Omental fat pad (tissue), 4 donors: ENCODE results near the gene DLX3. TPM values are rescaled to one million over a fixed set of nuclear protein-coding genes. Genes with fewer than 3 reads are reported as not detected.

Source experiments
- ATAC-seq: fragments of 150-250 bp; one replicate; pipeline ENCODE4 v1.9.1; 2016; ENCODE audit warnings: mild to moderate bottlenecking, moderate library complexity; ENCODE audit not compliant: low FRiP score
- DNase-seq: peaks from one replicate; pipeline ENCODE4 v3.0.0-alpha.2; 2019; ENCODE audit warnings: low spot score
- total RNA-seq, 4 donors: library from RNA; depleted of rRNA; stranded (reverse); fragments of >200 nt; gene quantifications; one replicate each; pipeline ENCODE4 v1.1.0, GENCODE V29; 2016
- TF ChIP-seq, protein P1 (sequence below), 3 donors: fragments of 450-650 bp; IDR thresholded peaks; one replicate each; pipeline ENCODE4 v1.5.1; 2016 to 2017; ENCODE audit warnings: antibody characterized with exemption in 3 of 3, mild to moderate bottlenecking in 3 of 3, moderate library complexity in 2 of 3

The DLX3 gene
- total RNA-seq, 4 donors from 2014 or later: 0.28 TPM; not detected in 3

DNA sequence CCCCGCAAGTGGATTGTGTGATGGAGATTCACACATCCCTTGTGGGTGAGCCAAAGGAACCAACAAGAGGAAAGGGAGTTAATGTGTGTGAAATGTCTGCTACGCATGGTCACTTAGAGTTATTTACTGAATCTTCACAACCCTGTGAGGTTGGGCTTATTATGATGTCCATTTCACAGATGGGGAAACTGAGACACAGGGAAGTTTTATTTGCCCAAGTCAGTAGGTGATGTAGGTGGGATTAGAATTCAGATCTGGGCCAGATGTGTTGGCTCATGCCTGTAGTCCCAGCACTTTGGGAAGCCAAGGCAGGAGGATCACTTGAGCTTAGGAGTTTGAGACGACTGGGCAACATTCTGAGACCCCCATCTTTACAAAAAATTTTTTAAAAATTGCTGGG is 37.7 kb downstream of the DLX3 start:
- TF ChIP-seq, protein P1, sequence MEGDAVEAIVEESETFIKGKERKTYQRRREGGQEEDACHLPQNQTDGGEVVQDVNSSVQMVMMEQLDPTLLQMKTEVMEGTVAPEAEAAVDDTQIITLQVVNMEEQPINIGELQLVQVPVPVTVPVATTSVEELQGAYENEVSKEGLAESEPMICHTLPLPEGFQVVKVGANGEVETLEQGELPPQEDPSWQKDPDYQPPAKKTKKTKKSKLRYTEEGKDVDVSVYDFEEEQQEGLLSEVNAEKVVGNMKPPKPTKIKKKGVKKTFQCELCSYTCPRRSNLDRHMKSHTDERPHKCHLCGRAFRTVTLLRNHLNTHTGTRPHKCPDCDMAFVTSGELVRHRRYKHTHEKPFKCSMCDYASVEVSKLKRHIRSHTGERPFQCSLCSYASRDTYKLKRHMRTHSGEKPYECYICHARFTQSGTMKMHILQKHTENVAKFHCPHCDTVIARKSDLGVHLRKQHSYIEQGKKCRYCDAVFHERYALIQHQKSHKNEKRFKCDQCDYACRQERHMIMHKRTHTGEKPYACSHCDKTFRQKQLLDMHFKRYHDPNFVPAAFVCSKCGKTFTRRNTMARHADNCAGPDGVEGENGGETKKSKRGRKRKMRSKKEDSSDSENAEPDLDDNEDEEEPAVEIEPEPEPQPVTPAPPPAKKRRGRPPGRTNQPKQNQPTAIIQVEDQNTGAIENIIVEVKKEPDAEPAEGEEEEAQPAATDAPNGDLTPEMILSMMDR (IDR thresholded peaks at IDR 0.05): no peak
- no peak for DNase-seq
- ATAC-seq: no peak

DNA sequence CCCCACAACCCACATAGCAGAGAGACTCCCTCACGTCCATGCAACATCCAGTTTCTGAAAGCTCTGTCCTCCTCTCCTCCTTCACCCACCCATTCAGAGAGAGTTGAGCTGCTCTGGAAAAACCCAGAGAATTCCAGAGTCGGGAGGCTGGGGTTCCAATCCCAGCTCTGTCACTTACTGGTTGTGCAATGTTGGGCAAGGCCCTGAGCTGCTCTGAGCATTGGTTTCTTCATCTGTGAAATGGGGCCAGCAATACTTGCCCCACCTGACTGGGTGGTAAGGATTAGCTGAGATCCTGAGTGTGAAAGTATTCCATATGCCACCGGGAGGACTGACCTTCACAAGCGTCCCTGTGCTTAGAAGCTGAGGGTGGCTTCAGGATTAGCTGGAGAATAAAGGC is 38.2 kb downstream of the DLX3 start:
- TF ChIP-seq, protein P1 (IDR thresholded peaks at IDR 0.05): no peak

DNA sequence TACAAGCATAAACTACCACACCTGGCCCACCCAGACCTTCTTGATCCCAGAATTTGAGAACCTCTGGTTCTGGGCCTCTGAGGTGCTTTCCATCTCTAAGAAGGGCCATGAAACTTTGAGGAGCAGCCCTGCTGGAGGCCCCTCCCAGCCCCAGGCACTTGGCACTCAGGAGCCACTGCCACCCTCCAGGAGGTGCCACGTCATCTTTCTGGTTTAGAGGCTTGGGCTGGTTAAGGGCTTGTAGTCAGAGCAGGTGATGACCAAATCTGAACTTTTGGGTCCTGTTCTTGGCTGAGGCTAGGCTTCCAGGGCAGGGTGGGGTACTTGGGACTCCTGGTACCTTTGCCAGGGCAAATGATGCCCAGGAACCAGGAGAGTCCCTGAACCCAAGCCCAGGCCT is 39.9 kb downstream of the DLX3 start:
- ATAC-seq (no peak), DNase-seq (no peak)
- TF ChIP-seq, protein P1 (IDR thresholded peaks at IDR 0.05): no peak

More for the DNA sequence above, 38.2 kb downstream of the DLX3 start:
- no peak for ATAC-seq
- no peak for DNase-seq

DNA sequence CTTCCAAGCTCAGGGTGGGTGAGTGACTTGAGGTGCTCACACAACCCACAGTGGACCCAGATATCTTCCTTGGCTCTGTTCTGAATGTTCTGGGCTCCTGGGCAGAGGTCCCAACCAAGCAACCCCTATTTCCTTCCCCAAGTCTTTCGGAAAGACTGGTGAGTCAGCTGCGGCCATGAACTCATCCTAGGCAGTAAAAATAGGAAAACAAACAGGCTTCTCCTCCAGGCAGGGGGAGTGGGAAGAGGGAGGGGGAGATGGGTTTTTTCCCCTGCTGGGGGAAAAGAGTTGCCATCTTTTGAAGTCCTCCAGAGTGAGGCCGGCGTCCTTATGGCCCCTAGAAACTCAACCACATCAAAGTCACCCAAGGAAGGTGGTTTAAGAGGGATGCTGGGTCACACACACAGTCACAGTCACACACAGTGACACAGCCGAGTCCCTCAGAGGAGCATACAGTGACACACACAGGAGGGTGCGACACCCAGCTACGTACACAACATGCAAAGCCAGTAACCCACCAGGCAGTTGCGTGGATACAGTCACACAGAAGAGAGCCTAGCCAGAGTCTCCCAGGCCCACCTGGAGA is 42.0 kb downstream of the DLX3 start:
- TF ChIP-seq, protein P1 (IDR thresholded peaks at IDR 0.05): no peak
- no peak for ATAC-seq
- no peak for DNase-seq

DNA sequence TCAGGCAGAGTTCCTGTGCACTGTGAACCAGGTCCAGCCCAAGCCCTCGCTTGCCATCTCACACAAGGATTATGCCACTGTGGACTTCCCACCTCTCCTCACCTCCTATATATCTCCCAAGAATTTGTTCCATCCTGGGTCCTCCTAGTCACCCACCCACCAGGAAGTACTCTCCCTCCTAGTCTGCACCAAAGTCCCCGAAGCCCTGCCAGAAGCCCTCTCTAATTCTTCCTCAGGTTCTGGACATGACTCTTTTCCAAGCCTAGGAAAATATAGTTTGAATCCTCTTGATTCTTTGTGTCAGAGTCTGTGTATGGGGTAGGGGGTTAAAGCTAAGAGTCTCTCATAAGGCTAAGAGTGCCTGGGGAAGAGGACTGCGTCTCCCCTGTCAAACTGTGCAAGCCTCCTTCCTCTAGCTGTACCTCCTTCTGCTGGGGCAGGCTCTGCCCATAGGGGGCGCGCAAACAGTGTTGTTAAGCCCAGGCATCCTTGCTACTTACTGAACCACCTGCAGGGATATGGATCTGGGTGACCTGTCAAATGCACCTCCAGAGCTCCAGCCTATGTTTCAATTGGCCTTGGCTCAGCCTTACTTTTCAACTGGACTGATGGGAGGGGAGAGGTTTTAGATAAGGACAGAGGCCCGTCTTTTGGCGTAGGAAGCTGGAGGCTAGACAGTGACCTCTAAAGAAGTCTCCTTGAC is 42.7 kb downstream of the DLX3 start:
- TF ChIP-seq, protein P1 (IDR thresholded peaks at IDR 0.05): peak in 1 of 3 donors; percentile 30
- peak; percentile 78 for DNase-seq
- ATAC-seq: peak; percentile 81

DNA sequence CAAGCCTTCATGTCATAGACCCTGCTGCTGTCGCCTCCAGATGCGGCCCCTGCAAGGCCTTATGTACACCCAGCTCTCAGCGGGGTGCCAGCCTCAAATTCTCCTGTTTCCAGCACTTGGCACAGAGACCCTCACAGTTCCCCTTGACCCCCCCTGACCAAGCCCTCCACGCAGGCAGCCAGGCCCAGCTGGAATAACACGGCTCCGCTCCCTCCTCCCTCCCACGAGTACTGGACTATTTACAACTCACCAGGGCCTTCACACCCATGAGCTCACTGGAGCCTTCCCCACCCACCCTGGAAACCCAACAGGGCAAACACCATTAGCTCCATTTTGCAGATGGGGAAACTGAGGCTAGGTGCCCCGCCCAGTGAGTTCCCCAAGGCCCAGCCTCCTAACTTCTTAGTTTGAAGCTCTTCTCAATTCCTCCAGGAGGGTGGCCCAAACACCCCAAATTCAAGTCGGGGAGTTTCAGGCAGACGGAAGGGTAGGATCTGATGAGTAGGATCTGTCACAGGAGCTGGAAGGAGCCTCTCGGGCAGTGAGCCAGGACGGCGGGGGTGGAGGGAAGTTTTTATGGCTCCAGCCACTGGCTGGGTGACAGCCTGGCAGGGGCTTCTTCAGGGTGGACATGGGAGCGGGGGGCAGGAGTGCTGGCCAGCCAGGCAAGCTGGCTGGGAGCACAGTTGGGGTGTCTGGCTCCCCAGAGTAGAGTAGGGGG is 43.5 kb downstream of the DLX3 start:
- ATAC-seq (no peak), DNase-seq (no peak)
- TF ChIP-seq, protein P1 (IDR thresholded peaks at IDR 0.05): no peak
